ENCODE data around the gene TST.
"Not testable (repeated sequence)": the region's sequence is repeated elsewhere in the genome, so short reads cannot be mapped to it uniquely, and the experiment has no call there.

The TST gene

DNA sequence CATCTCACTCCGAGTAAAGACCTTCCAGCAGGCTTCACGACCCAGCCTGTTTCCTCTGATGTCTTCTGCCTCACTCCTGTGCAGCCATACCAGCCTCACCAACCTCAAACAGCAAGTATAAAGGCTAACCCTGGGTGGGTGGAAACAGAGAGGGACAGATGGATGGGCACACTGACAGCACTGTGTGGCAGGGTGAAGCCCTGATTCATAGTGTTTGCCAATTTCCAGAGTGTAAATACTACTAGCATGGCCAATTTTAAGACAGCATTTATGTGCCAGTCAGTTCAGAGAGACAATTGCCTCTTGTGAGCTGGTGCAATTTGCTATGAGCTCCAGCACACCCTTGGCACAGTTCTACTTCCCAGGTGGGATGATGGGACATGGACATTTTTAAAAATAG, 21.5 kb downstream of the TST start:
- H3K27me3 ChIP-seq (ENCODE audit: control insufficient read depth, insufficient read depth, low read length): 0 out of 2 replicates have a peak, but pooled peaks cover 3% of the 10 kb centered on the region
- no peaks in the 10 kb centered on the region for H3K9me3 ChIP-seq (ENCODE audit: control insufficient read depth, insufficient read depth, low read depth, low read length)
- H3K4me1 ChIP-seq (ENCODE audit: control insufficient read depth, insufficient read depth, low read length): peaks cover 17% of the 10 kb centered on the region
- no peak overlapping the region for H3K4me3 ChIP-seq (ENCODE audit: low read depth, low read length)
- no peaks in the 10 kb centered on the region for H3K36me3 ChIP-seq (ENCODE audit: control insufficient read depth, insufficient read depth, low read length)
- no peak overlapping the region for H3K27ac ChIP-seq (ENCODE audit: low read depth, low read length)
- no peak overlapping the region for H3K9ac ChIP-seq (ENCODE audit: low read length)

DNA sequence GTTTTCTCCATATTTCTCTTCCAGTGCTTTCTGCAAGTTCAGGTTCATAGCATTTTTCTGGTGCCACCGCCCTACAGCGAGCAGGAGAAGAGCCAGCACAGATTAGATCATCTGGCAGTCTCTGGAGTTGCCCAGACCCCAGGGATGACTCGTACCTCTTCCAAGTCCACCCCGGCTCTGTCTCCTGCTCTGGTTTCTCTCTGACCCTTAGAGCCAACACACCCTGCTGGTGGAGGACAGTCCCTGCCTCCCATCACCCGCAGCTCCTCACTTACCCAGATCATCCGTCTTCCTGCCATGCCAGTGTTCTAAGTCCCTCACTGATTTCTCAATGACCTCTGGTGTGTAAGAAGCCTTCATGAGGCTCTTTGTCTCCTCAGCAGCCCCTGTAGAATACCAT, 28.0 kb downstream of the TST start:
- Histone ChIP-seq H3K27me3 (ENCODE audit: control insufficient read depth, insufficient read depth, low read length) (no peaks in the 10 kb centered on the region), H3K9me3 (ENCODE audit: control insufficient read depth, insufficient read depth, low read depth, low read length) (peaks cover 5% of the 10 kb centered on the region), H3K9ac (ENCODE audit: low read length) (no peak overlapping the region), H3K4me3 (ENCODE audit: low read depth, low read length) (no peak overlapping the region), H3K4me1 (ENCODE audit: control insufficient read depth, insufficient read depth, low read length) (no peaks in the 10 kb centered on the region; the same call in 1 of the 2 replicates), H3K27ac (ENCODE audit: low read depth, low read length) (no peak overlapping the region), H3K36me3 (ENCODE audit: control insufficient read depth, insufficient read depth, low read length) (no peaks in the 10 kb centered on the region)

DNA sequence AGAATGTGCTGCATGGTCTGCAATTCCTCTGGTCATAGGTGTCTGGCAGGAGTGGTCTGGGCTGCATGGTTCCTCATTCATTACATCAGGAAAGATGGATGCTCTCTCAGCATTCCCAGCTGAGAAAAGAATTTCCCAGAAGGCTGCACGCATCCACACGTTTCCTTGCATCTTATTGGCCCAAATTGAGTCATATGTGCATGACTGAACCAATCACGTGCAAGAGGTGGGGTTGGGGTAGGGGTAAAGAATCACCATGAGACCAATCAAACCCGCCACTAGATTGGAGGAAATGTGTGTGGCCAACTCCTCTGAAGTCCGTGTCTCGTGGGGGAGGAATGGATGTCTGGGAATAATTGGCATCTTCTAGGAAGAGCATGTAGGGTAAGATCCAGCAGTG, 28.8 kb downstream of the TST start:
- Histone ChIP-seq H3K9me3 (ENCODE audit: control insufficient read depth, insufficient read depth, low read depth, low read length) (peaks cover 12% of the 10 kb centered on the region), H3K36me3 (ENCODE audit: control insufficient read depth, insufficient read depth, low read length) (no peaks in the 10 kb centered on the region), H3K27ac (ENCODE audit: low read depth, low read length) (no peak overlapping the region), H3K9ac (ENCODE audit: low read length) (no peak overlapping the region), H3K27me3 (ENCODE audit: control insufficient read depth, insufficient read depth, low read length) (no peaks in the 10 kb centered on the region), H3K4me3 (ENCODE audit: low read depth, low read length) (no peak overlapping the region), H3K4me1 (ENCODE audit: control insufficient read depth, insufficient read depth, low read length) (no peaks in the 10 kb centered on the region; the same call in 1 of the 2 replicates)

DNA sequence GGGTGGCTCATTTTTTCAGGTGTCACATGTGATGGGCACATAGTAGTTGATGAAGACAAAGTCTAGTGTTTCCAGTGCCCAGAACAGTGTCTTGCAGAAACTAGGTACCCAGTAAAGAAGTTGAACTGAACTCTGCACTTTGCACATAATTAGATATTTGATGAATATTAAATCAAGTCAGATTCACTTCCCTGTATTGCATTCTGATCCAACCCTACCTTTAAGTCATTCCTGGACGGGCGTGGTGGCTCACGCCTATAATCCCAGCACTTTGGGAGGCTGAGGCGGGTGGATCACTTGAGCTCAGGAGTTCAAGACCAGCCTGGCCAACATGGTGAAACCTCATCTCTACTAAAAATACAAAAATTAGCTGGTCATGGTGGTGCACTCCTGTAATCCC, 30.2 kb downstream of the TST start:
- not testable (repeated sequence) for H3K36me3 ChIP-seq (ENCODE audit: control insufficient read depth, insufficient read depth, low read length); H3K27ac ChIP-seq (ENCODE audit: low read depth, low read length); H3K4me3 ChIP-seq (ENCODE audit: low read depth, low read length); H3K4me1 ChIP-seq (ENCODE audit: control insufficient read depth, insufficient read depth, low read length); H3K9ac ChIP-seq (ENCODE audit: low read length); H3K27me3 ChIP-seq (ENCODE audit: control insufficient read depth, insufficient read depth, low read length)
- H3K9me3 ChIP-seq (ENCODE audit: control insufficient read depth, insufficient read depth, low read depth, low read length): peaks cover 17% of the 10 kb centered on the region

DNA sequence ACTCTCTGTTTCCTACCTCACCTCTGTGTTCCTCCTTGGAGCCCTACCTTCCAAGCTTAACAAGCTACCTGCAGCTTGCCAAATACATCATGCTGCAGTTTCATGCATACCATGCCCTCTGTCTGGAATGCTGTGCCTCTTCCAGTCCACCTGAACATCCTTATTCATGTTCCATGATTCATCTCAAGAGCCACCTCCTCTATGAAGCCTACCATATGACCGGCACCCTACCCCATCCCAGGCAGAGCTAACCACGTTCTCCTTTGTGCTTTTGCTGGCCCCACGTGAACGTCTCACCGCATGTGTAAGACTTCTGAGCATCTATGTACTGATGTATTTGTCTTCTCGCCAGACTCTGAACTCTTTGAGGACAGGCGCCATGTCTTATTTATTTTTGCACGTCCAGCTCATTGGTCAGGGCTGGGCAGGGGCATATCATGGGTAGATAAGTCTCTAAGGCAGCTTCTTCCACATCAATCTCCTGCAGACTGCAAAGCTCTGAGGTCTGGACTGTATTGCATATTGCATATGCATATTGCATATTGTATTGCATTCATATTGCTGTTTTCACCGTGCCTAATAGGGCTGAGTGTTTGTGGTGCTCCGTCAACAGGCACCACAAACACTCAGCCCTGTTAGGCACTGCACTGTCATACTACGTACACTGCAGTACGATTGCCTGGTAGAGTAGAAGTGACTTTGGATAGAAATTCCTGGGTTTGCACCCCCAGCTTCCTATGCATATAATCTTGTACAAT, 31.0 kb downstream of the TST start:
- H3K9ac ChIP-seq (ENCODE audit: low read length): no peak overlapping the region
- no peaks in the 10 kb centered on the region for H3K27me3 ChIP-seq (ENCODE audit: control insufficient read depth, insufficient read depth, low read length)
- no peaks in the 10 kb centered on the region for H3K36me3 ChIP-seq (ENCODE audit: control insufficient read depth, insufficient read depth, low read length)
- no peak overlapping the region for H3K27ac ChIP-seq (ENCODE audit: low read depth, low read length)
- H3K4me3 ChIP-seq (ENCODE audit: low read depth, low read length): no peak overlapping the region
- no peaks in the 10 kb centered on the region; the same call in 1 of the 2 replicates for H3K4me1 ChIP-seq (ENCODE audit: control insufficient read depth, insufficient read depth, low read length)
- peaks cover 17% of the 10 kb centered on the region for H3K9me3 ChIP-seq (ENCODE audit: control insufficient read depth, insufficient read depth, low read depth, low read length)

DNA sequence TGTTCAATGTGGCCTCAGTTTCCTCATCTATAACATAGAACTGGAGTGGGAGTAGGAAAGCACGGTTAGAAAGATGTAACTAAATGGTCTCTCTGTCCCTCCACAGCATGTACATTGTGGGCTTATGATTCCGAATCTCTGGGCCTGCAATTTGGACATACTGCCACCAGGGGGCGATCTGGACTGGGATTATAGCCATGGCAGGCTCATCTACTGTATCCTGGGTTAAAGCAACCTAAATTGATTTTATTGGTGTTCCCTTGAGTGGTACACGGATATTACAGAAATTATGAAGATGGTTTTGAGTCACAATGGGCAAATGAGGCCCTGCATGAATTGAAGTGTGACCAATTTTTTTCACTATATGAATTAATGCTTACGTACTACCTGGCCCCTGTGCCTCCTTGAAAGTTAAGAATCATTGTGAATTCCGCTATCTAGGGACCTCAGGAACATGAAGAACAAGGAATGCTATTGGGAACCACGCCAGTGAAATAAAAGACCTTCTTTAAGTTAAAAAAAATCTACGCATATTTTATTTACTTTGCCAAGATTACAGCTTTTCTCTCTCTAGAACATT, 32.9 kb downstream of the TST start:
- no peaks in the 10 kb centered on the region for H3K27me3 ChIP-seq (ENCODE audit: control insufficient read depth, insufficient read depth, low read length)
- no peaks in the 10 kb centered on the region; the same call in 1 of the 2 replicates for H3K4me1 ChIP-seq (ENCODE audit: control insufficient read depth, insufficient read depth, low read length)
- no peaks in the 10 kb centered on the region for H3K36me3 ChIP-seq (ENCODE audit: control insufficient read depth, insufficient read depth, low read length)

GRCh38 chr22:36985211-36985889, 33.9 kb downstream of the TST start:
- no peak overlapping the region for H3K4me3 ChIP-seq (ENCODE audit: low read depth, low read length)
- no peaks in the 10 kb centered on the region for H3K27me3 ChIP-seq (ENCODE audit: control insufficient read depth, insufficient read depth, low read length)
- peaks cover 17% of the 10 kb centered on the region for H3K9me3 ChIP-seq (ENCODE audit: control insufficient read depth, insufficient read depth, low read depth, low read length)

More for the DNA sequence above, 32.9 kb downstream of the TST start:
- H3K4me3 ChIP-seq (ENCODE audit: low read depth, low read length): no peak overlapping the region
- no peak overlapping the region for H3K9ac ChIP-seq (ENCODE audit: low read length)
- peaks cover 17% of the 10 kb centered on the region for H3K9me3 ChIP-seq (ENCODE audit: control insufficient read depth, insufficient read depth, low read depth, low read length)
- H3K27ac ChIP-seq (ENCODE audit: low read depth, low read length): no peak overlapping the region

DNA sequence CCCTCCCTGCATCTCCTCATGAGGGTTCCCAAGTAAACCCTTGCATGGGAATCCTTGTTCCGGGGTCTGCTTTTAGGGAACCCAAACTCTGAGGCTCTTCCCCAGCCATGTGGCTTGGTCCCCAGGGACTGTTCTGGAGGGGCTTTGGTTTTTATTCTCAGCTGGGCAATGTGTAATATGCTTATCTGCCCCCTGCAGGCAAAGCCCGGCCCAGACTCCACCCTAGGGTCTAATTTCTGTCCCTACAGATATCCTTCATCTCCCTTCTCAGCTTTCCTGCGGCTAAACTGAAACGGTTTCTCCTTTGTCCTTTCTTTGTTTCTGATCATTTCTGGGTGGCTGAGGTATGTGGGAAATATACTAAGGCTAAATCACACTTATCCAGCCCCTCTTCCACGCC, 37.1 kb downstream of the TST start:
- Histone ChIP-seq H3K36me3 (ENCODE audit: control insufficient read depth, insufficient read depth, low read length) (no peaks in the 10 kb centered on the region), H3K9me3 (ENCODE audit: control insufficient read depth, insufficient read depth, low read depth, low read length) (peaks cover 17% of the 10 kb centered on the region), H3K4me1 (ENCODE audit: control insufficient read depth, insufficient read depth, low read length) (0 out of 2 replicates have a peak, but pooled peaks cover 6% of the 10 kb centered on the region), H3K27ac (ENCODE audit: low read depth, low read length) (no peak overlapping the region), H3K27me3 (ENCODE audit: control insufficient read depth, insufficient read depth, low read length) (no peaks in the 10 kb centered on the region), H3K9ac (ENCODE audit: low read length) (no peak overlapping the region), H3K4me3 (ENCODE audit: low read depth, low read length) (no peak overlapping the region)

More at GRCh38 chr22:36985211-36985889, 33.9 kb downstream of the TST start:
- Histone ChIP-seq H3K9ac (ENCODE audit: low read length) (no peak overlapping the region), H3K36me3 (ENCODE audit: control insufficient read depth, insufficient read depth, low read length) (no peaks in the 10 kb centered on the region), H3K4me1 (ENCODE audit: control insufficient read depth, insufficient read depth, low read length) (no peaks in the 10 kb centered on the region), H3K27ac (ENCODE audit: low read depth, low read length) (no peak overlapping the region)

GRCh38 chr22:36981247-36981775, 37.9 kb downstream of the TST start:
- no peaks in the 10 kb centered on the region for H3K27me3 ChIP-seq (ENCODE audit: control insufficient read depth, insufficient read depth, low read length)
- 0 out of 2 replicates have a peak, but pooled peaks cover 6% of the 10 kb centered on the region for H3K4me1 ChIP-seq (ENCODE audit: control insufficient read depth, insufficient read depth, low read length)
- H3K9me3 ChIP-seq (ENCODE audit: control insufficient read depth, insufficient read depth, low read depth, low read length): peaks cover 11% of the 10 kb centered on the region
- H3K9ac ChIP-seq (ENCODE audit: low read length): no peak overlapping the region
- no peak overlapping the region for H3K4me3 ChIP-seq (ENCODE audit: low read depth, low read length)
- H3K27ac ChIP-seq (ENCODE audit: low read depth, low read length): no peak overlapping the region
- H3K36me3 ChIP-seq (ENCODE audit: control insufficient read depth, insufficient read depth, low read length): no peaks in the 10 kb centered on the region

DNA sequence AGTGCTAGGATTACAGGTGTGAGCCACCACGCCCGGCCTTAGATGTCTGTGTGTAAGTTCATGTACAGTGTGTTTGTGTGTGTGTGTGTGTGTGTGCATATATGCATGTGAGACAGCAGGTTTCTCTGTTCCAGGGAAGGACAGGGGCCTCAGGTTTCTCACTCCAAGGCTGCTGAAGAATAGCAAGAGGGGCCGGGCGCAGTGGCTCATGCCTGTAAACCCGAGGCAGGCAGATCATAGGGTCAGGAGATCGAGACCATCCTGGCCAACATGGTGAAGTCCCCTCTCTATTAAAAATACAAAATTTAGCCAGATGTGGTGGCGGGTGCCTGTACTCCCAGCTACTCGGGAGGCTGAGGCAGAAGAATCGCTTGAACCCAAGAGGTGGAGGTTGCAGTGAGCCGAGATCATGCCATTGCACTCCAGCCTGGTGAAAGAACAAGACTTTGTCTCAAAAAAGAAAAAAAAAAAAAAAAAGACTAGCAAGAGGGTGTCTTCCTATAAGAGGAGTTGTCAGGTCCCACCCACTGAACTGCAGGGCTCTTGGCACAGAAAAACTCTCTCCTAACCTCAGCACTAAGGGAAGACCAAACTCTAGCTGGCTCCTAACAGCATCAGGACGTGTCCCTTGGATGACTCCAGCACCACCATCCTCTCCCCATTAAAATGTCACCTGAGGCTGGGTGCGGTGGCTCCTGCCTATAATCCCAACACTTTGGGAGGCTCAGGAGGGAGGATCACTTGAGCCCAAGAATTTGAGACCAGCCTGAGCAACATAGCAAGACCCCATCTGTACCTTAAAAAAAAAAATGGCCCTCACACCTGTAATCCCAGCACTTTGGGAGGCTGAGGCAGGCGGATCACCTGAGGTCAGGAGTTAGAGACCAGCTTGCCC, 40.0 kb downstream of the TST start:
- Histone ChIP-seq H3K9me3 (ENCODE audit: control insufficient read depth, insufficient read depth, low read depth, low read length) (no peaks in the 10 kb centered on the region), H3K36me3 (ENCODE audit: control insufficient read depth, insufficient read depth, low read length) (no peaks in the 10 kb centered on the region), H3K27ac (ENCODE audit: low read depth, low read length) (no peak overlapping the region), H3K9ac (ENCODE audit: low read length) (no peak overlapping the region), H3K4me3 (ENCODE audit: low read depth, low read length) (no peak overlapping the region), H3K27me3 (ENCODE audit: control insufficient read depth, insufficient read depth, low read length) (no peaks in the 10 kb centered on the region), H3K4me1 (ENCODE audit: control insufficient read depth, insufficient read depth, low read length) (0 out of 2 replicates have a peak, but pooled peaks cover 6% of the 10 kb centered on the region)

All from HUES6 (cell line).